Hematopoietic multipotent progenitor cell (in vitro differentiated cells): Measurements from ENCODE around the gene GJB2. TPM values are rescaled to one million over a fixed set of nuclear protein-coding genes. Genes with fewer than 3 reads are reported as not detected.

Experiments
- DNase-seq, 3 donors: peaks; one replicate each; pipeline ENCODE4 v3.0.0-alpha.2; 2011 to 2015; ENCODE audit warnings: low read depth in 2 of 3, low spot score in 2 of 3
- total RNA-seq: library from RNA; depleted of rRNA; stranded (reverse); fragments of >200 nt; gene quantifications from one replicate; pipeline ENCODE4 v1.2.3, GENCODE V29; 2012

GJB2 gene
- total RNA-seq, 1 donor = not detected

DNA sequence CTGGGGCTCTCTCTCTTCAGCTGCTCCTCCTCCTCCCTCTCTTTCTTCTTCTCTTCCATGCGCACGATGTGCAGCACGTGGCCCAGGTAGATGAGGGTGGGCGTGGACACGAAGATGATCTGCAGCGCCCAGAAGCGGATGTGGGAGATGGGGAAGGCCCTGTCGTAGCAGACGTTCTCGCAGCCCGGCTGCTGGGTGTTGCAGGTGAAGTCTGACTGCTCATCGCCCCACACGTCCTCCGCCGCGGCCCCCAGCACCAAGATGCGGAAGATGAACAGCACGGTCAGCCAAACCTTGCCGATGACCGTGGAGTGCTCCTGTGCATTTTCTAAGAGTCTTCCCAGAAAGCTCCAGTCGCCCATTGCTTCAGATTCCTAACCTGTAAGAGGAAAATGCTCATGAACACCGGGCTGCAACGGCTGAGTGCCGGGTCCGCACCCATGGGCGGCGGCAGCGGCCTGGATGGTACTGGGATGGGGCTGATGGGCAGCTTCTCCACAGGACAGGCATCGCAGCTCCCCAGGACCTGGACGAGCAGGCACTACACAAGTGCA lies 49.7 kb downstream of the GJB2 start:
- no peak for DNase-seq

DNA sequence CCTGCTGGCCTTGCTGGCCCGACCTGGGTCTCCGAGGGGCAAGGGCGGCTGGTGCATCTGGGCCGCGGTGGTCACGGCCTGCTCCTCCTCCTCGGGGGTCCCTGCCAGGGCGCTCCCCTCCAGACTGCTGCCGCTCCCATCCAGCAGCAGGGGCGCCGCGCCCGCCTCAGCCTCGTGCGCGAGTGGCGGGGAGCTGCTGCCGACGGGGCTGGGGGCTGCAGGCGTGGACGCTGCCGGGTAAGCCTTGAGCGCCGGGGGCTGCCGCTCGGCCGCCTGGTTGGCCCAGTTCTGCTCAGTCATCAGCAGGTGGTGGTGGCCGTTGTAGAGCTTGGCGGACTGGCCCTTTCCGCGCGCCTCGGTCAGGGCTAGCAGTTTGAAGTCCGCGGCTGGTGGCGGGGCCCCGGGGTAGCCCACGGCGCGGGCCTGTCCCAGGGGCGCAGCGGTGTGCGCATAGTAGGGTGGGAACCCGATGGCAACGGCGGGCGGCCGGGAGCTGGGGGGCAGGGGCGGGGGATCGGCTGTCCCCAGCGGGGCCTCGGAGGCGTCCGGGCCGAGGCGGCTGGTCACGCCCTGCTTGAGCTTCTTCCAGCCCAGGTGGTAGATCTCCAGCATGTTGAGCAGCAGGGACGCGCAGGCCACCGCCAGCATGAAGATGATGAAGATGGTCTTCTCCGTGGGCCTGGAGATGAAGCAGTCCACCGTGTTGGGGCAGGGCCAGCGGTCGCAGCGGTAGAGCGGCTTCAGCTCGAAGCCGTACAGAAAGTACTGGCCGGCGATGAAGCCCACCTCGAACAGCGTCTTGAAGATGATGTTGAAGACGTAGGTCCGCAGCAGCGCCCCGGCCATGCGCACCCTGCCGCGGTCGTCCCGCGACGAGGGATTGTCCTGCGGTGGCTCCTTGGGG lies 50.5 kb downstream of the GJB2 start:
- no peak for DNase-seq

GRCh38 chr13:20141238-20142022 lies 51.3 kb downstream of the GJB2 start:
- no peak for DNase-seq

- DNase-seq = no peak
These were observed 52.3 kb downstream of the GJB2 start for GRCh38 chr13:20140487-20140886.

- DNase-seq = no peak
These were observed 54.9 kb downstream of the GJB2 start for GRCh38 chr13:20137875-20138274.

Other genes starting within 250 kb of the GJB2 start
- gene ZMYM2, start 234.2 kb downstream of the GJB2 start, total RNA-seq = 37.2 TPM
- gene GJA3, start 31.9 kb downstream of the GJB2 start, total RNA-seq = not detected
- not detected for gene GJB6, start 39.4 kb upstream of the GJB2 start, total RNA-seq